Trophoblast cell (in vitro differentiated cells and primary cell): Measurements from ENCODE around the gene XDH.

ENCODE experiments used
- DNase-seq, 2 donors: peaks; one replicate each; pipeline ENCODE4 v3.0.0-alpha.2; 2016
- H2AFZ ChIP-seq: 2 replicates; pipeline ENCODE4 v1.6.1; 2013; ENCODE audit warnings: low read length, moderate library complexity, mild to moderate bottlenecking; ENCODE audit not compliant: insufficient read depth, poor library complexity
- H2AK5ac ChIP-seq: 2 replicates; pipeline ENCODE4 v1.6.1; 2013; ENCODE audit warnings: mild to moderate bottlenecking, low read length
- H2BK120ac ChIP-seq: 2 replicates; pipeline ENCODE4 v1.6.1; 2013; ENCODE audit warnings: low read length, mild to moderate bottlenecking, moderate library complexity; ENCODE audit not compliant: insufficient read depth, poor library complexity
- H2BK12ac ChIP-seq: 2 replicates; pipeline ENCODE4 v1.6.1; 2013; ENCODE audit warnings: mild to moderate bottlenecking, low read length, moderate library complexity
- H2BK5ac ChIP-seq: 2 replicates; pipeline ENCODE4 v1.6.1; 2013; ENCODE audit warnings: low read length, low read depth, moderate library complexity, mild to moderate bottlenecking; ENCODE audit not compliant: poor library complexity
- H3K14ac ChIP-seq: 2 replicates; pipeline ENCODE4 v1.6.1; 2013; ENCODE audit warnings: mild to moderate bottlenecking, low read length
- H3K18ac ChIP-seq: 2 replicates; pipeline ENCODE4 v1.6.1; 2013; ENCODE audit warnings: mild to moderate bottlenecking, low read length
- H3K23ac ChIP-seq: 2 replicates; pipeline ENCODE4 v1.6.1; 2013; ENCODE audit warnings: low read length
- H3K27ac ChIP-seq: 2 replicates; pipeline ENCODE4 v1.5.1; 2013; ENCODE audit warnings: low read depth, mild to moderate bottlenecking, inconsistent platforms, low read length, moderate library complexity
- H3K27me3 ChIP-seq: 2 replicates; pipeline ENCODE4 v1.6.1; 2013; ENCODE audit warnings: inconsistent platforms, mild to moderate bottlenecking, low read length, moderate library complexity; ENCODE audit not compliant: insufficient read depth
- H3K36me3 ChIP-seq, 2 experiments: 1 replicate in 1 of 2; 2 replicates in 1 of 2; pipeline ENCODE4 v1.6.1; 2013; ENCODE audit warnings: low read length in 2 of 2, mild to moderate bottlenecking in 2 of 2, moderate library complexity in 1 of 2; ENCODE audit not compliant: insufficient read depth in 2 of 2, control insufficient read depth in 1 of 2
- H3K4ac ChIP-seq: 2 replicates; pipeline ENCODE4 v1.6.1; 2013; ENCODE audit warnings: low read depth, mild to moderate bottlenecking, low read length, moderate library complexity
- H3K4me1 ChIP-seq, 2 experiments: 1 replicate in 1 of 2; 2 replicates in 1 of 2; pipeline ENCODE4 v1.6.1; 2013; ENCODE audit warnings: low read length in 2 of 2, mild to moderate bottlenecking in 2 of 2, moderate library complexity in 1 of 2; ENCODE audit not compliant: insufficient read depth in 2 of 2, control insufficient read depth in 1 of 2
- H3K4me2 ChIP-seq: 2 replicates; pipeline ENCODE4 v1.6.1; 2013; ENCODE audit warnings: inconsistent platforms, mild to moderate bottlenecking, low read length, moderate library complexity
- H3K4me3 ChIP-seq: 2 replicates; pipeline ENCODE4 v1.5.1; 2013; ENCODE audit warnings: mild to moderate bottlenecking, low read depth, low read length, inconsistent platforms
- H3K79me1 ChIP-seq: one replicate; pipeline ENCODE4 v1.6.1; 2013; ENCODE audit warnings: low read length
- H3K79me2 ChIP-seq: 2 replicates; pipeline ENCODE4 v1.6.1; 2013; ENCODE audit warnings: low read length, mild to moderate bottlenecking; ENCODE audit not compliant: control insufficient read depth, insufficient read depth, poor library complexity
- H3K9ac ChIP-seq: 2 replicates; pipeline ENCODE4 v1.6.1; 2013; ENCODE audit warnings: mild to moderate bottlenecking, low read length
- H3K9me3 ChIP-seq: 2 replicates; pipeline ENCODE4 v1.6.1; 2013; ENCODE audit warnings: low read depth, mild to moderate bottlenecking, control low read depth, inconsistent platforms, low read length; ENCODE audit not compliant: insufficient read depth
- H4K12ac ChIP-seq: 2 replicates; pipeline ENCODE4 v1.6.1; 2013; ENCODE audit warnings: low read depth, mild to moderate bottlenecking, low read length, moderate library complexity
- H4K8ac ChIP-seq: 2 replicates; pipeline ENCODE4 v1.6.1; 2013; ENCODE audit warnings: low read depth, mild to moderate bottlenecking, low read length, moderate library complexity
- H4K91ac ChIP-seq: one replicate; pipeline ENCODE4 v1.6.1; 2013; ENCODE audit warnings: low read depth, mild to moderate bottlenecking, low read length, moderate library complexity
- WGBS: extraction: QIAGEN DNeasy Blood & Tissue Kit; methylation state at CpG from one replicate; pipeline ENCODE4 v1.1.7; 2013; ENCODE audit warnings: missing lambda C conversion rate; ENCODE audit not compliant: insufficient read length, insufficient coverage; ENCODE audit errors: extremely low coverage; 5-methylcytosine and 5-hydroxymethylcytosine counted together

Gene XDH

GRCh38 chr2:31421634-31422033, 7.1 kb upstream of the XDH start:
- no peak overlapping the region for H4K91ac ChIP-seq
- H3K4me1 ChIP-seq: no peaks in the 10 kb centered on the region
- no peak overlapping the region for H3K27ac ChIP-seq
- no peaks in the 10 kb centered on the region for H3K36me3 ChIP-seq
- H4K12ac ChIP-seq: no peak overlapping the region
- H3K79me2 ChIP-seq: no peaks in the 10 kb centered on the region
- no CpG with 5 or more reads among the region's 3 CpGs for WGBS
- no peak overlapping the region for H3K18ac ChIP-seq
- no peak for DNase-seq
- no peak overlapping the region for H2BK5ac ChIP-seq
- no peak overlapping the region for H3K9ac ChIP-seq
- peaks cover 5% of the 10 kb centered on the region for H3K9me3 ChIP-seq
- H3K23ac ChIP-seq: no peak overlapping the region
- H3K14ac ChIP-seq: no peak overlapping the region
- no peak overlapping the region for H4K8ac ChIP-seq
- H3K4ac ChIP-seq: no peak overlapping the region
- no peak overlapping the region for H3K4me3 ChIP-seq
- no peak overlapping the region for H2BK12ac ChIP-seq
- no peaks in the 10 kb centered on the region for H3K79me1 ChIP-seq
- H3K27me3 ChIP-seq: no peaks in the 10 kb centered on the region
- H2AFZ ChIP-seq: no peak overlapping the region
- H2AK5ac ChIP-seq: no peak overlapping the region
- H2BK120ac ChIP-seq: no peak overlapping the region
- no peak overlapping the region for H3K4me2 ChIP-seq

GRCh38 chr2:31420936-31421335, 6.4 kb upstream of the XDH start:
- H4K12ac ChIP-seq: no peak overlapping the region
- no peak overlapping the region for H3K27ac ChIP-seq
- no peaks in the 10 kb centered on the region for H3K79me1 ChIP-seq
- no peaks in the 10 kb centered on the region for H3K27me3 ChIP-seq
- no peak overlapping the region for H3K4me2 ChIP-seq
- no peak overlapping the region for H3K9ac ChIP-seq
- no peak overlapping the region for H2BK120ac ChIP-seq
- no peaks in the 10 kb centered on the region for H3K36me3 ChIP-seq
- no peak overlapping the region for H3K14ac ChIP-seq
- no CpG with 5 or more reads among the region's 1 CpG for WGBS
- no peaks in the 10 kb centered on the region for H3K4me1 ChIP-seq
- no peak overlapping the region for H4K91ac ChIP-seq
- H2AK5ac ChIP-seq: no peak overlapping the region
- no peak overlapping the region for H3K23ac ChIP-seq
- peak in 1 of 2 donors; percentile 4 for DNase-seq
- H2BK12ac ChIP-seq: no peak overlapping the region
- no peak overlapping the region for H3K4ac ChIP-seq
- no peak overlapping the region for H3K18ac ChIP-seq
- H3K4me3 ChIP-seq: no peak overlapping the region
- no peak overlapping the region for H2AFZ ChIP-seq
- no peak overlapping the region for H4K8ac ChIP-seq
- H3K79me2 ChIP-seq: no peaks in the 10 kb centered on the region
- no peak overlapping the region for H2BK5ac ChIP-seq
- H3K9me3 ChIP-seq: peaks cover 5% of the 10 kb centered on the region

GRCh38 chr2:31419386-31419785, 4.8 kb upstream of the XDH start:
- Histone ChIP-seq H3K23ac (no peak overlapping the region), H3K27ac (no peak overlapping the region), H3K14ac (no peak overlapping the region), H3K18ac (no peak overlapping the region), H3K4me1 (no peaks in the 10 kb centered on the region), H3K36me3 (no peaks in the 10 kb centered on the region), H2AK5ac (no peak overlapping the region), H3K4me3 (no peak overlapping the region), H3K9ac (no peak overlapping the region), H3K79me2 (no peaks in the 10 kb centered on the region), H2BK120ac (no peak overlapping the region), H3K27me3 (no peaks in the 10 kb centered on the region), H2BK5ac (no peak overlapping the region), H3K9me3 (peaks cover 5% of the 10 kb centered on the region), H4K8ac (no peak overlapping the region), H4K91ac (no peak overlapping the region), H4K12ac (no peak overlapping the region), H2BK12ac (no peak overlapping the region), H3K4me2 (no peak overlapping the region), H3K4ac (no peak overlapping the region), H2AFZ (no peak overlapping the region), H3K79me1 (no peaks in the 10 kb centered on the region)
- DNase-seq: no peak

- no peaks in the 10 kb centered on the region for H3K27me3 ChIP-seq
- no peak overlapping the region for H2BK120ac ChIP-seq
- no peak overlapping the region for H3K4me3 ChIP-seq
- no peak overlapping the region for H2AFZ ChIP-seq
- no peak overlapping the region for H3K4me2 ChIP-seq
- no peaks in the 10 kb centered on the region for H3K79me1 ChIP-seq
- no peak overlapping the region for H4K91ac ChIP-seq
- H2BK5ac ChIP-seq: no peak overlapping the region
- H3K4me1 ChIP-seq: no peaks in the 10 kb centered on the region
- H4K8ac ChIP-seq: no peak overlapping the region
- H3K14ac ChIP-seq: no peak overlapping the region
- H3K9ac ChIP-seq: no peak overlapping the region
- H3K79me2 ChIP-seq: no peaks in the 10 kb centered on the region
- no peak overlapping the region for H3K18ac ChIP-seq
- H3K23ac ChIP-seq: no peak overlapping the region
- no peak overlapping the region for H3K27ac ChIP-seq
- no peak overlapping the region for H3K4ac ChIP-seq
- H3K36me3 ChIP-seq: no peaks in the 10 kb centered on the region
- H4K12ac ChIP-seq: no peak overlapping the region
- no peak overlapping the region for H2BK12ac ChIP-seq
- H2AK5ac ChIP-seq: no peak overlapping the region
- DNase-seq: no peak
- no CpG with 5 or more reads among the region's 2 CpGs for WGBS
- H3K9me3 ChIP-seq: peaks cover 5% of the 10 kb centered on the region
Measured at GRCh38 chr2:31415421-31415820, 879 bp upstream of the XDH start.
